ENCODE data around the gene PRKCZ. TPM values are rescaled to one million over a fixed set of nuclear protein-coding genes. Genes with fewer than 3 reads are reported as not detected.
"Not testable (repeated sequence)": the region's sequence is repeated elsewhere in the genome, so short reads cannot be mapped to it uniquely, and the experiment has no call there.

The PRKCZ gene
- total RNA-seq, 2 donors from 2014 or later, result 12.3 to 16.8 TPM

- H3K9me3 Mint-ChIP-seq; ATAC-seq (replicated peaks in 1 of 2); DNase-seq; H3K4me3 Mint-ChIP-seq; H3K27me3 Mint-ChIP-seq (ENCODE audit: low read depth); H3K4me1 Mint-ChIP-seq (ENCODE audit: low read depth); H3K27ac Mint-ChIP-seq; H3K36me3 Mint-ChIP-seq (ENCODE audit: insufficient read depth in 2 of 2): not testable (repeated sequence)
Measured at GRCh38 chr1:2094269-2095158, 44.3 kb downstream of the PRKCZ start.

DNA sequence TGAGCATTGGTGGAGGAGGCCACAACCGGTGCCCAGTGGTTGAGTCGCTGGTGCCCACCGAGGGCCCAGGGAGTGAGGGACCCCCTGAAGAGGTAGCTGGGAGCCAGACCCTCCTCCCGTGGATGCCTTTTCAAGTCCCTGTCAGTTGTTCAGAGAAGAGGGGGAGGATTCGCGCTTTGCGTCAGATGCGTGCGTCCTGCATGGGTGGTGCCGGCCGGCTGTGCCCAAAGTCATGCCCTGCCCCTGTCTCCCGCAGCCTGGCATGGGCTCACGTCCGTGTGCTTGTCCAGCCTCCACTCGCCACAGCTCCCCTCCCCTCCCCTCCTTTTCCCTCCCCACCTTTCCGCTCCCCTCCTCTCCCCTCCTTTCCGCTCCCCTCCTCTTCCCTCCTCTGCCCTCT lies 45.2 kb downstream of the PRKCZ start:
- Mint-ChIP-seq H3K36me3 (ENCODE audit: insufficient read depth in 2 of 2) (peaks cover 3 to 8% of the 10 kb centered on the region in 2 donors), H3K4me1 (ENCODE audit: low read depth) (peaks cover 4% of the 10 kb centered on the region), H3K4me3 (no peak overlapping the region), H3K9me3 (peaks cover 3 to 5% of the 10 kb centered on the region in 2 donors), H3K27me3 (ENCODE audit: low read depth) (no peaks in the 10 kb centered on the region), H3K27ac (no peak overlapping the region)
- no peak for DNase-seq
- no peak for ATAC-seq (replicated peaks in 1 of 2)

- peaks cover 4% of the 10 kb centered on the region for H3K4me1 Mint-ChIP-seq (ENCODE audit: low read depth)
- no peak overlapping the region for H3K27ac Mint-ChIP-seq
- ATAC-seq (replicated peaks in 1 of 2), result no peak
- H3K9me3 Mint-ChIP-seq, result peaks cover 3 to 5% of the 10 kb centered on the region in 2 donors
- H3K36me3 Mint-ChIP-seq (ENCODE audit: insufficient read depth in 2 of 2), result peaks cover 3 to 8% of the 10 kb centered on the region in 2 donors
- no peaks in the 10 kb centered on the region for H3K27me3 Mint-ChIP-seq (ENCODE audit: low read depth)
- no peak for DNase-seq
- no peak overlapping the region for H3K4me3 Mint-ChIP-seq
Measured at GRCh38 chr1:2095981-2096736, 45.9 kb downstream of the PRKCZ start.

DNA sequence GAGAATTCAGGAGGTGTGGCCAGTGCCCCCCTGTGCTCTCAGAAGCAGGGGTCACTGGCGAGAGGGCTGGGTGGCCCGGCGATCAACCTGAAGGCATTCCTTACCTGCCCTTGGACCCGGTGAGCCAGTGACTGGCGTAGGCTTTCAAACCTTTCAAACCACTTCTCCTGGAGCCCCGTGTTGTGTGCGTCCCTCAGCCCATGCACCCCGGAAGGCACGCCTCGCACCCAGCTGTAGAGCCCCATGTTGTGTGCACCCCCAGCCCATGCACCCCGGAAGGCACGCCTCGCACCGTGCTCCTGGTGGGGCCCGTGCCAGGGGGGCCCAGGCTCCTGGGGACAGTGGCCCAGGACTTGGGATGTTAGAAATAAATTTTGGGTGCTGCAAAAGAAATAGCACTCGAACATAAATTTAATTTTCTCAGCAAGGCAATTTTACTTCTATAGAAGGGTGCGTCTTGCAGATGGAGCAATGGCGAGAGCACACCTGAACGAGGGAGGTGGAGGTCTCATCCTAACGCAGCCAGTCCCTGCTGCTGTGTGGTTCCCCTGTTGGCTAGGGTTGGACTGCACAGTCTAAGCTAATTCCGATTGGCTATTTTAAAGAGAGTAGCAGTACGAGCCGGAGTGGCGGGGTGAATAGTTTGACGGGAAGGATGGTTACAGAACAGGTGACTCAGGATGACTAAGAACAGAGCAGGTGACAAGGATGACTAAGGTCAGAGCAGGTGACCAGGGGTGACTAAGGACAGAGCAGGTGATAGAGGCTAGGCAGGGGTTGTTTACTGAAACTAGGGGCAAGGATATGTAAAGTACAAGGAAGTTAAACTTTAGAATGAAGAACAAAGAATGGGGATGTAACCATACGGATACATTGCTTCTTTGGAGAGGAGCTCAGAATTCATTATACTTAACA lies 47.4 kb downstream of the PRKCZ start:
- Mint-ChIP-seq H3K36me3 (ENCODE audit: insufficient read depth in 2 of 2) (peaks cover 3 to 8% of the 10 kb centered on the region in 2 donors), H3K4me3 (no peak overlapping the region), H3K27me3 (ENCODE audit: low read depth) (no peaks in the 10 kb centered on the region), H3K4me1 (ENCODE audit: low read depth) (no peaks in the 10 kb centered on the region), H3K27ac (no peak overlapping the region), H3K9me3 (peaks cover 3 to 5% of the 10 kb centered on the region in 2 donors)
- no peak for ATAC-seq (replicated peaks in 1 of 2)
- DNase-seq, result no peak

- Mint-ChIP-seq H3K27me3 (ENCODE audit: low read depth) (no peaks in the 10 kb centered on the region), H3K4me1 (ENCODE audit: low read depth) (peaks cover under 1% of the 10 kb centered on the region), H3K9me3 (peaks cover 3 to 5% of the 10 kb centered on the region in 2 donors), H3K4me3 (no peak overlapping the region), H3K36me3 (ENCODE audit: insufficient read depth in 2 of 2) (peaks cover 3 to 8% of the 10 kb centered on the region in 2 donors), H3K27ac (no peak overlapping the region)
- DNase-seq, result no peak
- no peak for ATAC-seq (replicated peaks in 1 of 2)
Measured at GRCh38 chr1:2098301-2098698, 48.1 kb downstream of the PRKCZ start.

DNA sequence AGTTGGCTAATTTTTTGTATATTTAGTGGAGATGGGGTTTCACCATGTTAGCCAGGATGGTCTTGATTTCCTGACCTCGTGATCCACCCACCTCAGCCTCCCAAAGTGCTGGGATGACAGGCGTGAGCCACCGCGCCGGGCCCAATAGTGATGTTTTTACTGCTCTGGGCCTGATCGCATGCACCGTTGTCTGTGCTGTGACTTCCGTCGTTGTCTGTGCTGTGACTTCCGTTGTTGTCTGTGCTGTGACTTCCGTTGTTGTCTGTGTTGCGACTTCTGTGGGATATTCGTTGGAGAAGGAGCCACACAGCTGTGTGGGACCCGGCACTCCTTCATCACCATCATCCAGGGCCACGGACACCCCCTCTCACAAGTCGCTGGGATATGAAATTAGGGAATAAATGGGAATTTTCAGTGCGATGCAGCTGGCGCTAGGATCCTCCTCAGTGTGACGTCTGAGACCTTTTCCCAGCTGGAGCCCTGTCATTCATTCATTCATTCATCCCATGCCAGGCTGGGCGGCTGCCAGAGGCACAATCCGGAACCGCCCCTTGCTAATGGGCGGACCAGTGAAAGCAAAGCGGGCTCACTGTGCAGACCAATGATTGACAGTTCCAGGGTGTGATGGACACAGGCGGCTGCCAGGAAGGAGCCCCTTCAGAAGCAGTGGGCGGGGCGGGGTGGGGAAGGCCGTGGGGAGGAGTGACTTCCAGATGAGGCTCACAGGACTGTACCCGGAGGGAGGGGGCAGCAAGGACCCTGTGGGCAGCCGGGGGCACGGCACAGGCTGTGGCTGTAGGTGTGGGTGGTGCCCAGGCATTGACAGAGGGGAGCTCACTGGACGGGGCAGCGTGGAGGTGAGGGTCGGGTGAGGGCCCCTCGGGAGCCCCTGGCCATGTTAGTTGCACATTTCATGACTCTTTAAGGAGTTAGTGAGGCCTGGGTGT lies 48.9 kb downstream of the PRKCZ start:
- H3K4me3 Mint-ChIP-seq, result no peak overlapping the region
- peaks cover 3 to 5% of the 10 kb centered on the region in 2 donors for H3K9me3 Mint-ChIP-seq
- no peaks in the 10 kb centered on the region for H3K27me3 Mint-ChIP-seq (ENCODE audit: low read depth)
- peaks cover 5% of the 10 kb centered on the region for H3K4me1 Mint-ChIP-seq (ENCODE audit: low read depth)
- peaks cover 3 to 8% of the 10 kb centered on the region in 2 donors for H3K36me3 Mint-ChIP-seq (ENCODE audit: insufficient read depth in 2 of 2)
- H3K27ac Mint-ChIP-seq, result no peak overlapping the region
- ATAC-seq (replicated peaks in 1 of 2) (no peak), DNase-seq (no peak)

DNA sequence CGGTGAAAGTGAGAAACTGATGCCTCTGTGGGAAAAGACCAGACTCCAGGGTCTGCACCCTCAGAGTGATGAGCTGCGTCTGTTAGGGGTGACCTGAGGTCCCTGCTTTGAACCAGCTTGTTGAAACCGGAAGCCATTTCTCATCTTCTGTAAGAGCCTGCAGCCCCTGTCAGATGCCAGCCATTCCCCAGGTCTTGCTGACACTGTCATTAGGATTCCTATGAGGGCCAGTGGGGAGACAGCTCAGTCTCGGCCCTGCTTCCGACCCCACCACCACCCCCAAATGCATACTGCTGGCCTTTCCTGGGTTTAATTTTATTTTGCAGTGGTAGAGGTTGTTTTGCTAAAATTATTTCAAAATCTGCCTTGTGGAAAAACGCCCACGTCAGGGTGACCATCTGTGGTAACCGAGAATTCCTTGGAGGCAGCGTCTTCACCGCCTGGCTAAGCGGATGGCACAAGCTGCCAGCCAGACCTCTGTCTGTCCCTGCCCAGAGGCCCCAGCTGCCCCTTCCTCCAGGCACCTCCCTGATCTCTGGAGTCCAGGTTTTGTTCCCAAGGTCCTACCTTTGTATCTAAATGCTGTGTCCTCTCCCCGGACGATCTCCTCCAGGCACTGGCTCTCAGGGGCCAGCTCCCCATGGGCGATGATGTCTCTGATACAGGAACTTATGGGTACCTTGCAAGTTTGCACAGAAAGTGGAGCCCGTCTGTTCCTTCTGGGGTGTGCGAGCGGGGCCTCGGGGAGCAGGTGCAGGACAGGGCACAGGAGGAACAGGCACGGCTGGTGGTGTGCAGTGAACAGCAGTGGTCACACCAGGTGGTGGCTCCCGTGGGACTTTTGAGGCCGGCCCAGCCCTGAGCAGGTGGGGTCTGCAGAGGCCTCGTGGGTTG lies 49.9 kb downstream of the PRKCZ start:
- Mint-ChIP-seq H3K36me3 (ENCODE audit: insufficient read depth in 2 of 2) (peaks cover 3 to 8% of the 10 kb centered on the region in 2 donors), H3K4me1 (ENCODE audit: low read depth) (peaks cover 5% of the 10 kb centered on the region), H3K27ac (no peak overlapping the region), H3K27me3 (ENCODE audit: low read depth) (no peaks in the 10 kb centered on the region), H3K4me3 (no peak overlapping the region), H3K9me3 (peaks cover 3 to 5% of the 10 kb centered on the region in 2 donors)
- no peak for DNase-seq
- ATAC-seq (replicated peaks in 1 of 2), result no peak

DNA sequence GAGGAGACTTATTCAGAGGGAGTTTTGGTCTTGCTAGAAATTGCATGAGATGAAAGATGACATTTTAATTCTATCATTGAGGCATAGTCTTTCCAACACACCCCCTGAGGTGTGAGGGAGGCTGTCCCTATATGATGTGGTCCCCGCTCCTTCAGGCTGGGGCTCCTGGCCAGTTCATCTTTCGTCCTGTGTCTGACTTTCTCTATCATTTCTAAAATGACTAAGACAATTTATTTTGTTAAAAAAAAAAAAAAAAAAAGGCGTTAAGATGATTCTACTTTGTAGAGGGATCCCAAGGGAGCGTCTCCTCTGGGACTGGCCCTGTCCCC lies 50.5 kb downstream of the PRKCZ start:
- no peak overlapping the region for H3K27ac Mint-ChIP-seq
- DNase-seq (no peak), ATAC-seq (replicated peaks in 1 of 2) (no peak)
- peaks cover 5% of the 10 kb centered on the region for H3K4me1 Mint-ChIP-seq (ENCODE audit: low read depth)
- H3K27me3 Mint-ChIP-seq (ENCODE audit: low read depth), result no peaks in the 10 kb centered on the region
- H3K4me3 Mint-ChIP-seq, result no peak overlapping the region
- peaks cover 3 to 5% of the 10 kb centered on the region in 2 donors for H3K9me3 Mint-ChIP-seq
- H3K36me3 Mint-ChIP-seq (ENCODE audit: insufficient read depth in 2 of 2), result peaks cover 3 to 8% of the 10 kb centered on the region in 2 donors

- Mint-ChIP-seq H3K27ac (no peak overlapping the region), H3K27me3 (ENCODE audit: low read depth) (no peaks in the 10 kb centered on the region), H3K4me1 (ENCODE audit: low read depth) (peaks cover 5% of the 10 kb centered on the region), H3K9me3 (peaks cover 3 to 5% of the 10 kb centered on the region in 2 donors), H3K36me3 (ENCODE audit: insufficient read depth in 2 of 2) (peaks cover 3 to 8% of the 10 kb centered on the region in 2 donors), H3K4me3 (no peak overlapping the region)
- ATAC-seq (replicated peaks in 1 of 2) (no peak), DNase-seq (no peak)
Measured at GRCh38 chr1:2101531-2101930, 51.3 kb downstream of the PRKCZ start.

- H3K36me3 Mint-ChIP-seq (ENCODE audit: insufficient read depth in 2 of 2), result peaks cover 3 to 8% of the 10 kb centered on the region in 2 donors
- peaks cover 3 to 5% of the 10 kb centered on the region in 2 donors for H3K9me3 Mint-ChIP-seq
- peaks cover 5% of the 10 kb centered on the region for H3K4me1 Mint-ChIP-seq (ENCODE audit: low read depth)
- no peak overlapping the region for H3K4me3 Mint-ChIP-seq
- no peak for ATAC-seq (replicated peaks in 1 of 2)
- DNase-seq, result no peak
- H3K27me3 Mint-ChIP-seq (ENCODE audit: low read depth), result no peaks in the 10 kb centered on the region
- H3K27ac Mint-ChIP-seq, result no peak overlapping the region
Measured at GRCh38 chr1:2101946-2102345, 51.7 kb downstream of the PRKCZ start.

- ATAC-seq (replicated peaks in 1 of 2), result no peak
- Mint-ChIP-seq H3K36me3 (ENCODE audit: insufficient read depth in 2 of 2) (peaks cover 3 to 7% of the 10 kb centered on the region in 2 donors), H3K4me1 (ENCODE audit: low read depth) (peaks cover 5% of the 10 kb centered on the region), H3K4me3 (no peak overlapping the region), H3K27me3 (ENCODE audit: low read depth) (no peaks in the 10 kb centered on the region), H3K9me3 (peaks cover 3% of the 10 kb centered on the region in 2 donors), H3K27ac (no peak overlapping the region)
- no peak for DNase-seq
Measured at GRCh38 chr1:2102753-2103152, 52.5 kb downstream of the PRKCZ start.
